HG03066 (cell line): Measurements from ENCODE around the gene EYA2.

Experiments used
- ATAC-seq: cut with Tn5 transposase; IDR thresholded peaks from one replicate; pipeline ENCODE4 v1.9.1; 2021; ENCODE audit warnings: low read depth; ENCODE audit not compliant: unreplicated experiment

EYA2 gene

GRCh38 chr20:47233333-47234188 is 338.9 kb downstream of the EYA2 start:
- no peak for ATAC-seq

GRCh38 chr20:47235111-47235510 is 340.5 kb downstream of the EYA2 start:
- no peak for ATAC-seq

GRCh38 chr20:47235853-47236638 is 341.4 kb downstream of the EYA2 start:
- no peak for ATAC-seq

- no peak for ATAC-seq
These were observed 341.9 kb downstream of the EYA2 start for GRCh38 chr20:47236639-47236900.

DNA sequence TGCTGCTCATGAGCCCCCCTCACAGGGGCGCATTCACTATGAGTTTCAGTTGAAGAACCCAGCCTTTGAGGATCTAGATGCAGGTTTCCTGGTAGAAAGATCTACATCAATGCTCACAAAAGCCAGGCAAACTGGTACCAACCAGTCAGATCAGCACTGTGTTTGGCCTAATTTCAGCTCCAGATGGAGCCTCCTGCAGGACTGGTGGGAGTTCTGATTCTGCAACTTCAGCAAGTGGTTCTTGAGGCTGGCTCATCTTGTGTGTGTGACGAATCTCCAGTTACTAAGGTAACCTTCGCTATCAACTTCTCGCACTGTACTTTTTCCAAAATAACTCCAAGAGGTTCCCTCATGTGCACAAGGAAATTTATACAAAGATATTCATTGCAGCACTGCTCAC is 343.1 kb downstream of the EYA2 start:
- ATAC-seq: no peak
